IMR-90 (cell line): ENCODE measurements around the gene KLHL25. TPM values are rescaled to one million over a fixed set of nuclear protein-coding genes. Genes with fewer than 3 reads are reported as not detected.

Experiments
- ATAC-seq: fragments of 200-7000 bp; cut with Tn5 transposase; 2 replicates; pipeline ENCODE4 v1.9.1; 2020; ENCODE audit warnings: low read depth, mild to moderate bottlenecking, moderate library complexity
- BruUV-seq: library from RNA; stranded (reverse); fragments of 400-500 nt; replicated peaks from 2 replicates; lab custom pipeline; 2021; lab: Mats Ljungman, UMichigan
- CTCF ChIA-PET: fragments of 300-600 bp; formaldehyde crosslinking; extraction: SDS; loops from one replicate; lab custom pipeline; 2021; ENCODE audit warnings: antibody characterized with exemption; lab: Yijun Ruan, JAX
- POLR2A ChIA-PET: fragments of 300-600 bp; sonication (Branson Sonifier 250); formaldehyde crosslinking; loops from one replicate; lab custom pipeline; 2022; ENCODE audit warnings: antibody characterized with exemption; ENCODE audit not compliant: unreplicated experiment; lab: Charles Lee
- DNase-seq: peaks from one replicate; pipeline ENCODE4 v3.0.0; 2013
- H2AFZ ChIP-seq: replicated peaks from 2 replicates; pipeline ENCODE3; 2013; ENCODE audit warnings: low read length, mild to moderate bottlenecking; ENCODE audit not compliant: poor library complexity
- H2AK5ac ChIP-seq: 2 replicates; pipeline ENCODE4 v1.6.1; 2013; ENCODE audit warnings: low read depth, low read length, inconsistent platforms
- H2AK9ac ChIP-seq: replicated peaks from 2 replicates; pipeline ENCODE3; 2013; ENCODE audit warnings: mild to moderate bottlenecking, low read depth, low read length, moderate library complexity; ENCODE audit not compliant: poor library complexity
- H2BK120ac ChIP-seq: 2 replicates; pipeline ENCODE4 v1.6.1; 2013; ENCODE audit warnings: low read depth, low read length, inconsistent platforms
- H2BK15ac ChIP-seq: 3 replicates; pipeline ENCODE4 v1.6.1; 2013; ENCODE audit warnings: low read depth, low read length, inconsistent platforms
- H2BK20ac ChIP-seq: 2 replicates; pipeline ENCODE4 v1.6.1; 2013; ENCODE audit warnings: low read depth, mild to moderate bottlenecking, inconsistent platforms, low read length, moderate library complexity
- H2BK5ac ChIP-seq: 2 replicates; pipeline ENCODE4 v1.6.1; 2013; ENCODE audit warnings: mild to moderate bottlenecking, low read depth, low read length, inconsistent platforms; ENCODE audit not compliant: poor library complexity, severe bottlenecking
- H3K14ac ChIP-seq: replicated peaks from 2 replicates; pipeline ENCODE4 v1.6.1; 2013; ENCODE audit warnings: low read depth, low read length, inconsistent platforms
- H3K18ac ChIP-seq: 2 replicates; pipeline ENCODE4 v1.6.1; 2013; ENCODE audit warnings: low read depth, low read length, control low read depth
- H3K23ac ChIP-seq: 2 replicates; pipeline ENCODE4 v1.6.1; 2013; ENCODE audit warnings: low read depth, low read length, inconsistent platforms
- H3K27ac ChIP-seq: 2 replicates; pipeline ENCODE4 v1.5.1; 2013; ENCODE audit warnings: mild to moderate bottlenecking, control low read depth, low read length; ENCODE audit not compliant: insufficient read depth
- H3K27me3 ChIP-seq: 2 replicates; pipeline ENCODE4 v1.6.1; 2013; ENCODE audit warnings: low read length; ENCODE audit not compliant: control insufficient read depth, insufficient read depth
- H3K36me3 ChIP-seq: 2 replicates; pipeline ENCODE4 v1.6.1; 2013; ENCODE audit warnings: low read length, mixed read lengths; ENCODE audit not compliant: control insufficient read depth, insufficient read depth
- H3K4ac ChIP-seq: 2 replicates; pipeline ENCODE4 v1.6.1; 2013; ENCODE audit warnings: low read depth, low read length, inconsistent platforms
- H3K4me1 ChIP-seq: 2 replicates; pipeline ENCODE4 v1.6.1; 2013; ENCODE audit warnings: low read length, mixed read lengths; ENCODE audit not compliant: control insufficient read depth, insufficient read depth
- H3K4me2 ChIP-seq: 2 replicates; pipeline ENCODE4 v1.6.1; 2013; ENCODE audit warnings: low read depth, mild to moderate bottlenecking, control low read depth, low read length, moderate library complexity
- H3K4me3 ChIP-seq: 2 replicates; pipeline ENCODE4 v1.5.1; 2013; ENCODE audit warnings: low read depth, mild to moderate bottlenecking, control low read depth, low read length, moderate library complexity; ENCODE audit not compliant: insufficient read depth
- H3K56ac ChIP-seq: 2 replicates; pipeline ENCODE4 v1.6.1; 2013; ENCODE audit warnings: low read length, inconsistent platforms; ENCODE audit not compliant: insufficient read depth; ENCODE audit errors: extremely low read depth
- H3K79me1 ChIP-seq, 2 experiments: 2 replicates each; pipeline ENCODE4 v1.6.1; 2013; ENCODE audit warnings: low read length in 2 of 2, inconsistent platforms in 1 of 2, low read depth in 1 of 2
- H3K9ac ChIP-seq: 2 replicates; pipeline ENCODE4 v1.6.1; 2013; ENCODE audit warnings: low read depth, low read length, control low read depth
- H3K9me1 ChIP-seq: 2 replicates; pipeline ENCODE4 v1.6.1; 2013; ENCODE audit warnings: low read length, inconsistent platforms; ENCODE audit not compliant: insufficient read depth
- H3K9me3 ChIP-seq: 2 replicates; pipeline ENCODE4 v1.6.1; 2013; ENCODE audit warnings: low read length; ENCODE audit not compliant: control insufficient read depth, insufficient read depth
- H4K20me1 ChIP-seq: 2 replicates; pipeline ENCODE4 v1.6.1; 2013; ENCODE audit warnings: low read length, inconsistent platforms; ENCODE audit not compliant: insufficient read depth
- H4K5ac ChIP-seq: 2 replicates; pipeline ENCODE4 v1.6.1; 2013; ENCODE audit warnings: mild to moderate bottlenecking, low read depth, low read length, control low read depth
- H4K8ac ChIP-seq, 2 experiments: 2 replicates each; pipeline ENCODE4 v1.6.1; 2013; ENCODE audit warnings: low read depth in 2 of 2, low read length in 2 of 2, control low read depth in 1 of 2, inconsistent platforms in 1 of 2
- H4K91ac ChIP-seq: 2 replicates; pipeline ENCODE4 v1.6.1; 2013; ENCODE audit warnings: low read depth, low read length, inconsistent platforms; ENCODE audit not compliant: insufficient read depth
- BHLHE40 ChIP-seq: fragments of 150-350 bp; IDR thresholded peaks from 2 replicates; pipeline ENCODE4 v1.6.1; 2016; ENCODE audit warnings: mild to moderate bottlenecking, low read depth, low read length
- CHD1 ChIP-seq: IDR thresholded peaks from 2 replicates; pipeline ENCODE4 v1.6.1; 2012; ENCODE audit warnings: low read depth, low read length, improper control_type of control experiment
- MXI1 ChIP-seq: IDR thresholded peaks from 2 replicates; pipeline ENCODE4 v1.6.1; 2012; ENCODE audit warnings: low read depth, mild to moderate bottlenecking, low read length, moderate library complexity, borderline replicate concordance
- NFE2L2 ChIP-seq: fragments of 150-350 bp; IDR thresholded peaks from 2 replicates; pipeline ENCODE4 v1.6.1; 2016; ENCODE audit warnings: low read depth, mild to moderate bottlenecking, low read length
- POLR2A ChIP-seq: IDR thresholded peaks from 2 replicates; pipeline ENCODE4 v1.6.1; 2012; ENCODE audit warnings: mild to moderate bottlenecking, low read depth, low read length
- SMC3 ChIP-seq: fragments of 150-350 bp; IDR thresholded peaks from 2 replicates; pipeline ENCODE4 v1.6.1; 2016; ENCODE audit warnings: low read depth, mild to moderate bottlenecking, antibody characterized with exemption, low read length, moderate library complexity
- USF2 ChIP-seq: fragments of 150-350 bp; IDR thresholded peaks from 2 replicates; pipeline ENCODE4 v1.6.1; 2017; ENCODE audit warnings: mild to moderate bottlenecking, antibody characterized with exemption, low read length, low read depth
- WGBS, 2 experiments: methylation state at CpG; one replicate each; pipeline versions ENCODE4 v1.1.5 to v1.1.7; 2013; ENCODE audit warnings: missing lambda C conversion rate in 2 of 2; ENCODE audit not compliant: insufficient read length in 1 of 2; ENCODE audit errors: extremely low coverage in 2 of 2; 5-methylcytosine and 5-hydroxymethylcytosine counted together
- dilution Hi-C: fragments of 300-500 bp; cut with HindIII; formaldehyde crosslinking; loops from one replicate; pipeline ENCODE4 v1.14.3; 2018; ENCODE audit warnings: low sequenced_read_pairs; ENCODE audit not compliant: unreplicated experiment
- in situ Hi-C: fragments of 300-500 bp; cut with MboI; formaldehyde crosslinking; loops from 3 replicates; pipeline ENCODE4 v1.14.3; 2019; ENCODE audit warnings: low sequenced_read_pairs, inconsistent platforms, mixed read lengths
- intact Hi-C: fragments of 100-400 bp; cut with micrococcal nuclease; formaldehyde crosslinking; loops from 2 replicates; pipeline ENCODE4 v1.10.0; 2022
- polyA plus RNA-seq, 3 experiments: library from polyadenylated mRNA; depleted of rRNA; stranded (reverse); fragments of >200 nt; gene quantifications; 2 replicates each; pipeline ENCODE4 v1.2.3, GENCODE V29; 2012; ENCODE audit warnings: low replicate concordance in 1 of 3
- total RNA-seq: library from RNA; depleted of rRNA; stranded (reverse); fragments of >200 nt; gene quantifications from 2 replicates; pipeline ENCODE4 v1.2.3, GENCODE V29; 2012

Gene KLHL25
- total and polyA plus RNA-seq, 2 of the 4 experiments (the other 2 are of a cell fraction): 2.7 to 5.6 TPM

- H3K9me3 ChIP-seq: no peaks in the 10 kb centered on the region
- H3K4me1 ChIP-seq: no peaks in the 10 kb centered on the region
- no peak overlapping the region for H3K9ac ChIP-seq
- dilution Hi-C loops (no loop called here), in situ Hi-C loops (loop anchor here (5.0 to 10.0 kb wide), 4 partner anchors 102 to 542 kb away; no protein-coding TSS in a partner anchor), intact Hi-C loops (loop anchor here (10.0 kb wide), 1 partner anchor 220 kb away; no protein-coding TSS in a partner anchor)
- no peak for ATAC-seq
- H3K4me2 ChIP-seq: no peak overlapping the region
- no peak overlapping the region for H2BK15ac ChIP-seq
- ChIA-PET POLR2A (no interaction called here), CTCF (no interaction called here)
- H4K20me1 ChIP-seq: no peaks in the 10 kb centered on the region
- no peak overlapping the region for H3K4ac ChIP-seq
- H3K79me1 ChIP-seq: no peaks in the 10 kb centered on the region
- no peak overlapping the region for H4K5ac ChIP-seq
- H3K4me3 ChIP-seq: no peak overlapping the region
- no peak overlapping the region for H2BK20ac ChIP-seq
- BruUV-seq: no TSS peak
- H2AK9ac ChIP-seq: no peak overlapping the region
- no peak overlapping the region for H4K91ac ChIP-seq
- H3K9me1 ChIP-seq: no peaks in the 10 kb centered on the region
- H3K23ac ChIP-seq: no peak overlapping the region
- no peak overlapping the region for H3K56ac ChIP-seq
- WGBS, 2 experiments: 83% methylated on average over 2 of the region's 3 CpGs; no CpG with 5 or more reads in 1 of the 2 experiments
- no peak overlapping the region for H2BK120ac ChIP-seq
- H2BK5ac ChIP-seq: no peak overlapping the region
- no peak overlapping the region for H2AFZ ChIP-seq
- H3K27ac ChIP-seq: no peak overlapping the region
- H3K18ac ChIP-seq: no peak overlapping the region
- H3K36me3 ChIP-seq: no peaks in the 10 kb centered on the region
- H4K8ac ChIP-seq: no peak overlapping the region
- H3K14ac ChIP-seq: no peak overlapping the region
- no peak for DNase-seq
- peaks cover 11% of the 10 kb centered on the region for H3K27me3 ChIP-seq
- H2AK5ac ChIP-seq: no peak overlapping the region
- no peak for TF ChIP-seq MXI1
- TF ChIP-seq POLR2A: no peak
- TF ChIP-seq USF2: no peak
- TF ChIP-seq SMC3: no peak
- TF ChIP-seq BHLHE40: no peak
- no peak for TF ChIP-seq CHD1
- no peak for TF ChIP-seq NFE2L2
These were observed 39.9 kb upstream of the KLHL25 start for GRCh38 chr15:85834651-85835050.
